PC-9 (cell line): ENCODE measurements around the gene PSME1.

Experiments used
- EZH2 ChIP-seq: fragments of 200-600 bp; sonication (generic); IDR thresholded peaks from 2 replicates; pipeline ENCODE4 v1.8.0; 2017; ENCODE audit warnings: antibody characterized with exemption, low read depth
- TF ChIP-seq, protein P1 (sequence below): fragments of 200-600 bp; sonication (generic); conservative IDR thresholded peaks from 2 replicates; pipeline ENCODE4 v1.6.1; 2017; ENCODE audit warnings: mixed run types, antibody characterized with exemption, mild to moderate bottlenecking, moderate library complexity

DNA sequence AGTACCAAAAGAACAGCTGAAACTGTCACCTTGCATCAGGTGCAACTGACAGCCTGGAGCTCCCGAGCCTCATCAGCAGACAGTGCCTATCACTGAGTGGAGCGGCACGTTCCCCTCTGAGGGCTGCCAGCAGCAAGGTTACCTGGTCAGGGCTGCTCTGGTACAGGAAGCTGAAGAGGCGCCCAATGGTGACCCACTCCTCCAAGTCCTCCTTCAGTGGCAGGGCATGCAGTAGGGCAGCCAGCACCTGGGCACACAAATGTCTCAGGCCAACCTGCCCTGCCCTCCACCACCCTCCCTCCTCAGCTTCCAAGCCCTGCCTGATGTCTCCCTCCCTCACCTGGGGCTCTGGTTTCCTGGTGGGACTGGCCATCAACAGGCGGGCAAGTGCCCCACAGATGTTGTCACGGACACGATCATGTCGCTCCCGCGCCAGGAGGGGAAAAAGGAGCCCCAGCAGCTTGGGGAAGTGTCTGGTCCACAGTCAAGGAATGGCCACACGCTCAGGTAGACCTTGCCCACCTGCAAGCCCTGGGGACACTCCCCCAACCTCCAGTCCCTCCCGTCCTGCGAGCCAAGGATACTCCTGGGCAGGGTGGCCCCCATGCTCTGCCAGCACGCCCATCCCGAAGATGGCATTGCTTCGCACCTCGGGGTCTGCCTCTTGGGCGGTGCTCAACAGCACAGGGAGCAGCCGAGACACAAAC is 45.5 kb downstream of the PSME1 start:
- TF ChIP-seq, protein P1, sequence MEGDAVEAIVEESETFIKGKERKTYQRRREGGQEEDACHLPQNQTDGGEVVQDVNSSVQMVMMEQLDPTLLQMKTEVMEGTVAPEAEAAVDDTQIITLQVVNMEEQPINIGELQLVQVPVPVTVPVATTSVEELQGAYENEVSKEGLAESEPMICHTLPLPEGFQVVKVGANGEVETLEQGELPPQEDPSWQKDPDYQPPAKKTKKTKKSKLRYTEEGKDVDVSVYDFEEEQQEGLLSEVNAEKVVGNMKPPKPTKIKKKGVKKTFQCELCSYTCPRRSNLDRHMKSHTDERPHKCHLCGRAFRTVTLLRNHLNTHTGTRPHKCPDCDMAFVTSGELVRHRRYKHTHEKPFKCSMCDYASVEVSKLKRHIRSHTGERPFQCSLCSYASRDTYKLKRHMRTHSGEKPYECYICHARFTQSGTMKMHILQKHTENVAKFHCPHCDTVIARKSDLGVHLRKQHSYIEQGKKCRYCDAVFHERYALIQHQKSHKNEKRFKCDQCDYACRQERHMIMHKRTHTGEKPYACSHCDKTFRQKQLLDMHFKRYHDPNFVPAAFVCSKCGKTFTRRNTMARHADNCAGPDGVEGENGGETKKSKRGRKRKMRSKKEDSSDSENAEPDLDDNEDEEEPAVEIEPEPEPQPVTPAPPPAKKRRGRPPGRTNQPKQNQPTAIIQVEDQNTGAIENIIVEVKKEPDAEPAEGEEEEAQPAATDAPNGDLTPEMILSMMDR: no peak
- no peak for TF ChIP-seq EZH2
